Middle frontal gyrus (tissue), 1 donor: Measurements from ENCODE around the gene PKNOX2.

ENCODE experiments used
- DNase-seq: peaks from one replicate; pipeline ENCODE4 v3.0.0-alpha.2; 2015; ENCODE audit warnings: low spot score; ENCODE audit errors: extremely low spot score

The PKNOX2 gene

DNA sequence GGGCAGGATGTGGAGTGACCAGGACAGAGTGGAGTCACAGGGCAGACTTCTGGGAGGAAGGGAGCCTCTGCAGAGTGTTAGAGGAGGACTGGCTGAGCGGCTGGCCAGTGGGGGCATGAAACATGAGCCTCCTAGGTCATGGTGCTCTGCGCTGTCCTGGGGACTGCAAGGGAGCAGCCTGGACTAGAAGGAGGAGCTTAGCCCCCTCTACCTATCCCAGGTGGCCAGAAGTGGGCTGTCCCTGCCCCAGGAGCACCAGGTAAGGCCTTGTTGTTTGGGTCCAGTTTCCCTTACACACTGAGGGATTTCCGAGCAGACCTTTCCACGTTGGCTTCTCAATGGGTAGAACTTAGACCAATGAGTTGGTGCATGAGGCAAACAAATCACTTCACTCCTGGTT is 7.4 kb downstream of the PKNOX2 start:
- no peak for DNase-seq

GRCh38 chr11:125173027-125173426 is 8.5 kb downstream of the PKNOX2 start:
- DNase-seq = no peak

- no peak for DNase-seq
These were observed 9.0 kb downstream of the PKNOX2 start for GRCh38 chr11:125173556-125173955.

DNA sequence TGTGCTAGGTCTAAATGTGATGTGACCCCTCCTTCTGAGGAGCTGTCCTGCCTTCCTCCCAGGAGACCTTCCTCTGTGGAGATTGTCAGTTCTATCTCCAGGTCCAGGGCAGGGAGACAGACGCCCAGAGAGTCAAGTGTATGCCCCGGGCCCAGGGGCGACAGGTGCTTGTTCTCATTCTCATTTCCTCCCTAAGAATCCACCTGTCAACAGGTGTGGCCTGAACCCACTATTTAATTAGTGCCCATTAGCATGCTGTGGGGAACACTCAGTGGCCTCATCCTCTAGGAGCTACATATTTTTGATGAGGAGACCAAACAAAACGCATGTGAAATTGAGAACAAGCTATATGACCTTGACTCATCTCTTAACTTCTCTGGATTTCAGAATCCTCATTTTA is 9.5 kb downstream of the PKNOX2 start:
- DNase-seq = no peak

DNA sequence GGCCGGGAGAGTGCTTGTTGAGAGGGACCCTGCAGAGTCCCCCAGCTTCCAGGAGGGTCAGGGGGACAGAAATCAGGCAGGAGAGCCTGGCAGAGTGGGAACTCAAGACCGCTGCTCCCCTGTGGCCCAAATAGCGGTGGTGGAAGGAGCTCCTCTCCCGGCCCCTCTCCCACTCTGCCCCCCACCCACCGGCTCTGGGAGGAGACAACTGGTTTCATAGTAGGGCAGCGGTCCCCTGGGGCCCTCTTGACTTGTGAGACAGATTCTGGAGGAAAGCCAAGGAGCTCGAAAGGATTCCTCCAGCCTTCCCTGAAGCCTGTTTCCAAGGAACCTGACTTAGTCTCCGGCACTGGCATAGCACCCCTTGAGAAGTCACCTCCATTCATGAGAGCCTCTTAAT is 10.1 kb downstream of the PKNOX2 start:
- no peak for DNase-seq

DNA sequence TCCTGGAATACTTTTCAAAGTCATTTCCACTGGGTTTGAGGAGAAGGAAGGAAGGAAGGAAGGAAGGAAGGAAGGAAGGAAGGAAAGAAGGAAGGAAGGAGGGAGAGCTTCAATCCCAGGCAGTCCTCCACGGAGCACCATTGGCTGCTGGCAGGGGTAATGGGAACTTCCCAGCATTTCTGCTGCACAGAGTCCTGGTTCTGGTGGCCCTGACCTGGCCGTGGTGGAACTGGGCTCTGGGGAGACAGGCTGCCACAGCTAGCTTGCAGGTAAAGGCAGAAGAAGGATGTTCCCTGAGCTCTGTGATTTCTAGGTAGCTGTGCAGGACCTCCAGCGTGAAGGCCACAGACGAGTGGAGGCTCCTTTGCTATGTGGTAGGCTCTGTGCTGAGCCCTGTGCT is 10.6 kb downstream of the PKNOX2 start:
- no peak for DNase-seq

DNA sequence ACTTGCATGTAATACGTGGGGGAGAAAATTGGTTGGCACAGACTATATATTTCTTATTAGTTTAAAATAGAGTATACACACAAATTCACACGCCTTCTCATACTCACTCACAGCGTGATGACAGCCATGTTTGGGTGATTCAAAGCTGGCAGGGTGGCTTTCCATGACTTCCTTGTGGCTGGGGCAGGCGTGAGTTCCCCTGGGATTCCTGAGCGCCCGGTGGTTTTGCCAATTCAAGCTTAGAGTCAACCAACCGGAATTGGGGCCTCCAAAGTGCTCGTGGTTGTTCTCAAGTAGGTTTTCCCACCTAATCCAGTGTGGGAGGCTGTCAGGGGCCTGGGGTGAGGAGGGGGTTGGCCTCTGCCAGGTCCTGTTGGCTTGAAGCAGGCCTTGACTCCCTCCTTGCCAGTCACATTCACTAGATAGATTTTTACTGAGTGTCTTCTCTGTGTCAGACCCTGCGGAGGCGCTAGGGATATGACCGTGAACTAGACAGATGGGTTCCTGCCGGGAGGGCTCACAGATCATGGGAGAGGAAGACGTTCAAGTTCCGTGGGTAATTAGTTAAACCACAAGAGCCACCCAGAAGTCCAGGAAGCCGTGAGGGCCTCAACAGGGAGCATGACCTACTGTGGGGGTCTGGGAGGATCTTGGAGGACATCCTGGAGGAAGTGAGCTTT is 11.5 kb downstream of the PKNOX2 start:
- no peak for DNase-seq

- no peak for DNase-seq
These were observed 12.3 kb downstream of the PKNOX2 start for GRCh38 chr11:125176866-125177265.

GRCh38 chr11:125177543-125177942 is 13.0 kb downstream of the PKNOX2 start:
- no peak for DNase-seq

DNA sequence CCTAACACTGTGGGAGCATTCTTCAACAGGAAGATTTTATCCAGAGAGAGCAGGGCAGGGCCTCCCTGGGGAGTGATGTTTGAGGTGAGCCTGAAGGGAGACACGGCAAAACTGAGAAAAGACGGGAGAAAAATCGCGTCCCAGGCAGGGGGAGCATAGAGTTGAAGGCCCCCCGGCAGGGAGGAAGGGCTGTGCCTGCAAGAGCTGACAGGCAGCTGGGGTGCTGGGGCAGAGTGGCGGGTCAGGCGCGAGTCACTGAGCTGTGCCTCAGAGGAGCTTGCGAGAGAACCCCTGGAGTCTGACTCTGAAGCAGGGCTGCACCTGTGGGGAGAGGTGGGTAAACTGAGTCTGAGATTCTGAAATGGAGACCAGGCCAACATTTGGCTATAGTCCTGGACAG is 14.8 kb downstream of the PKNOX2 start:
- DNase-seq = no peak

- no peak for DNase-seq
These were observed 15.3 kb downstream of the PKNOX2 start for GRCh38 chr11:125179895-125180294.

DNA sequence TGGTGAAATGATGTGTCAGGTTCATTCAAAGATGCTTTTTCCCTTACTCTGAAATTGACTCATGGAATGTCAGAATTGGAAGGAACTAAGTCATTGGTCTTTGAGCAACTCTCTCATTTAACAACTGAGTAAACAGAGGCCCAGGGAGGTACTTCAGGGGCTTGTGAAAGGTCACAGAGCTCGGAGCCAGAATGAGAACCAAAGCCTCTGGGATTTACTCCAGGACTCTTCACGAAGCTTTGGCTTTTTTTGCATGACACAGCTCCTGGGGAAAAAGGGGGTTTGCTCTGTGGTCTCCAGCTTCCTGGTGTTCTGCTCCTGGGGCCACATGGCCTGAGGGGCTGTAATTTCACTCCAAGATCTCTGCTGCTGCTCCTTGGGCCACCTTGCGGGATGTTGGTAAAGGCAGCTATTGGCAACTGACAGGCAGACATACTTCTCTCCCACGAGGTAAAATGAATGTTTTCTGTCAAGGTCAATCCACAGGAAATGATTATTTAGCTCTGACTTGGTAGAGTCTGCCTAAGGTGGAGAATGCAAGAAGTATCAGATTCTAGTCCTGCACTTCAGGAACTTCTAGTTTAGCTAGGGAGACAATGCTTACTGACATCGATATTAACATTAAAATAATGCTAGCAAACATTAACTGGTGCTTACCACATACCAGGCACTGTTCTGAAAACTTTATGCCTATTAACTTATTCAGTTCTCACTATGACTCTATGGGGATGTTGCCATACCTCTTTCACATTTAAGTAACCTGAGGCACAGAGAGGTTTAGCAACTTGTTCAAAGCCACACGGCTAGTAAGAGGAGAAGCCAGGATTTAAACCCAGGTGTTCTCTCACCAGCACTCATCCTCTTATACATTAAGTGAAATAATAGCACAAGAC is 16.1 kb downstream of the PKNOX2 start:
- no peak for DNase-seq

DNA sequence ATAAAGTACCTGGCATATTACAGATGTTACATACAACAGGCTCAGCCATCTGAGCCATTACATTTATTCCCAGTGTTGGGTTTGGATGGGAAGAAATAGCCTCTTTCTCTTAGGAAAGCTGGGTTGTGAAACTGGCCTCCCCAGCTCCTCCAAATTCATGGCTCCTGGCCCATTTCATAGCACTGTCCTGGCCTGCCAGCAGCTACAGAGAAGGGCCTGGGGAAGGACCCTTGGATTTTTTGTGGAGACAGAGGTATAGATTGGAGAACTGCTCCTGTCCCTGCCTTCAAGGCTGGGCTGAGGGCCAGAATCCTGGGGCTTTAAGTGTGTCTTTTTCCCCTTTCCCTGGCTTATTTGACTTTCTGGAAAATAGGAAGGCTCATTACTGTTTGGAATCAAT is 18.0 kb downstream of the PKNOX2 start:
- no peak for DNase-seq

GRCh38 chr11:125183641-125184040 is 19.1 kb downstream of the PKNOX2 start:
- DNase-seq = no peak

DNA sequence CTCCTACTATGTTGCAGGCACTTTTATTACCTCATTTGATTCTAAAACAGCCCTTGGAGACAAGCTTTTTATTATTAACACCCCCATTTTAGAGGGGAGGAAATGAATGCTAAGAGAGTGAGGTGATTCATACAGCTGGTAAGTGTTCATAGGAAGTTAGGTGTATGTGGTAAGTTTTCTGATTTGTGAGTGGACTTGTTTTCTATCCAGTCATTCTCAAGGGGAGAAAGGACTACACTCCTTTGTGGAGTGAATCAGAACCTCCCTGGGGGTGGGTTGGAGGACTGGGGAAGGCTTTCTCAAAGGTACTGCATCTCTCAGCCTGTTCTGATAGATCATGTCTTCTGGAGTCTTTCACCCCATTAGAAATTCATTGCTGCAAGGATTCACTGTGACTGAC is 23.5 kb downstream of the PKNOX2 start:
- DNase-seq = no peak

DNA sequence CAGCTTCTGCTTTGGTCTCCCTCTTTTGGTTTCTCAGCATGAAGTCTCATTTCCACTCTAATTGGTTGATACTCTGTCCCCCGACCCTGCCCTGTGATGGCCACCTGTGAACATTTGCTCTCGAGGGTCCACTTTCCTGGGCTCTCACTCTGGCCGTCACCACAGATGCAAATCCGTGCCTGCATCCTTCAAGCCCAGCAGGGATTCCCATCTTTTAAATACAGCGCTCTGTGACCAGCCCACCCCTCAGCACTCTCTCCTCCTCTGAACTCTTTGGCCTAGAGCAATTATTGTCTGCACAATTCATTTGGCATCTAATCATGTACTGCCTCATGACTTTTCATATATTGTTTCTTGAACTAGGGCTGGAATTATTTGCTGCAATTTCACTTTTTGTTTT is 26.0 kb downstream of the PKNOX2 start:
- DNase-seq = no peak

GRCh38 chr11:125192183-125192582 is 27.6 kb downstream of the PKNOX2 start:
- DNase-seq = no peak

DNA sequence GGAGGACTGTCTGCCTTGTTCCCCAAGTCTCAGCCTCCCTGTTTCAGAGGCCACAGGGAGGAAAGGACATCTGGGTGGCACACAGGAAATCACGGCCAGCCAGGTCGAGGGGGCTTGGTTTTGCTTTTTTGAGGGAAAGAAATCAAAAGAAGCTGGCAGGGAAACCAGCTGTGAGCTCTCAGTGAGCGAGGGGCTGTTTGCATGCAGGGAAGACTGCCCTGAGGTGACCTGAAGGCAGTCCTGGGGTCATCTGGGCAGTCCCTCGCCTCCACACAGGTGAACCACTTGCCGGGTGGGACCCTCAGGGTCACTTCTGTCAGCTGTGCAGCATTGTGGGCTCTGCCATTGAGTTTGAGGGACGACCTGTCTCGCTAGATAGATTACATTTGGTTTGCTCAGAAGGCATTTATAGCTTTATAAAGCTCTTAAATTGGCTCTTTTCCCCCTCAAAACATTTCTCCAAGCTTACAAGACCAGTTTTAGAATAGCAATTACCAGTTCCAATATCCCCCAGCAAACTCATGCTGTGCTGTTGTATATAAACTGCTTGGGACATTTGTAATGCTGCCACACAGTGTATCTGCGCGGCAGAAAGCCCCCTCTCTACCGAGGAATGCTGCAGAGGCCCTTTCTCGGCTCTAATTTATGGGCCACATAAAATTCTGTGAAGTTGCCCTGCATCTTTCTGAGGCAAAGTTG is 28.3 kb downstream of the PKNOX2 start:
- no peak for DNase-seq

DNA sequence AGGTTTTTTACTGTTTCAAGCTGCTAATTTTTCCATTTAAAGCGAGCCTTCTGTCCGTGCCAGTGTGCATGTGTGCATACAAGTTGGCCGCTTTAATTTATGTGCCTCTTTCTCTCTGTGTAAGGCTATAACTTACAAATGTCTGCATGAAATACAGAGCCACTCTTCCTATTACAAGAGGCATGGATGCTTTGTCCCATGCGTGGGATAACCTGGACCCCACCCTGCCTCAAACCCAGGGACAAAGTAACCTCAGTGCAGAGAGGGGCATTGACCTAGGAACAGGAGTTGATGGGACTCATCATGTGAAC is 28.8 kb downstream of the PKNOX2 start:
- no peak for DNase-seq

DNA sequence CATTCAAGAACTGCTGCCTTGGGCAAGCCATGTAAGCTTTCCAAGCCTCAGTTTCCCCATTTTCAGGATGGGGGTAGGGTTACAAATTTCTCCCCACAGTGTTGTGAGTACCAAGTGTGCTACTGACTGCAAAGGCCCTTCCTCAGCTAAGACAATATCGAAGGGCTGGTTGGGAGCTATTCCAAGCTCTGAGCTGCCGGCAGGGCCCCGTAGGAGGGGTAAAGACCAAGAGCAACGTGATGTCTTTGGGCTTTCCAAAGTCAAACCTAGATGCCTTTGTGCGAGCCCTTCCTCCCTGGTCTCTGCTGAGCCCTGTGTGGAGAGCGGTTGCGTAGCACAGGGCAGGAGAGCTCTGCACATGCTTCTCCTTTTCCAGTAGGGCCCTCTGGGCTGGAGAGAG is 29.3 kb downstream of the PKNOX2 start:
- DNase-seq = no peak

DNA sequence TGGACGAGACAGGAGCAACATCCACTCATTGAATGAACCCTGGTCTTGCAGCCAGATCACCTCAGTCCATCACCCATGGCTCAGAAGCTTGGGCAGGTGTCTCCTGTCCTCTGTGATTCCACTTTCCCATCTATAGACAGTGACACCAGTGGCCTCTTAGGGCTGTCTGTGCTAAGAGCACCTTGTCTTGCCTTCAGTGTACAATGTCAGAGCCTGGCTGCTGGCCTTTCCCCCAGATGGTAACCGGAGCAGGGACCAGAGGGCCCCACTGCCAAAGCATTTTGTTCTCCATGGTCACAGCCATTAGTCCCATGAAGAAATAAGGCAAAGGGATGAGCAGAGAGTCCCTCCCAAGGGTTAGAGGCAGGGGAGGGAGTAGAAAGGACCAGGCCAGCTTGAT is 35.4 kb downstream of the PKNOX2 start:
- no peak for DNase-seq

DNA sequence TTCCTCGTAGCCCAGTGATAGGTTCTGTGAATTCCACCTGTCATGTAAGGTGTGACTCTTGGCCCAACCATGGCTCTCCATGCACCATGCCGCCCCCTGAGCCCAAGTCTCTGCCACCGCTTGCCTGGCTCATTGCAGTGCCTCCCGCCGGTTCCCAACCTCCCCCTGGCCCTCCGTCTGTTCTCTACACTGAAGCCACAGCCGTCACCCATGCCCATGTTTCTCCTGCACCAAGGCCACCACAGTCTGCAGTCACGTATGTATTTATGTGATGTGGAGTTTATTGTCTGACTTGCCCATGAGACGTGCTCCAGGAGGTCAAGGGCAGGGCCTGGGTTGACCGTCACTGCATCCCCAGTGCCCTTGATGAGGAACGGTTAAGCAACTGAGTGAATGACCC is 35.9 kb downstream of the PKNOX2 start:
- no peak for DNase-seq
